ENCODE results near the gene EXOSC9. TPM values are rescaled to one million over a fixed set of nuclear protein-coding genes. Genes with fewer than 3 reads are reported as not detected.

The EXOSC9 gene
- total RNA-seq, 1 donor from 2014 or later = 38.4 TPM

- H3K27me3 Mint-ChIP-seq = peaks cover 29% of the 10 kb centered on the region
Measured at GRCh38 chr4:121789455-121789854, 11.7 kb upstream of the EXOSC9 start.

GRCh38 chr4:121789960-121790829 is 10.9 kb upstream of the EXOSC9 start:
- Mint-ChIP-seq H3K9me3 (no peaks in the 10 kb centered on the region), H3K36me3 (no peaks in the 10 kb centered on the region), H3K4me1 (ENCODE audit: unreplicated experiment) (no peaks in the 10 kb centered on the region), H3K4me3 (no peak overlapping the region), H3K27ac (no peak overlapping the region), H3K27me3 (peaks cover 30% of the 10 kb centered on the region)
- no peak for DNase-seq (ENCODE audit: extremely low spot score, unreplicated experiment)
- no peak for TF ChIP-seq CTCF (conservative IDR thresholded peaks at IDR 0.05)

More at GRCh38 chr4:121789455-121789854, 11.7 kb upstream of the EXOSC9 start:
- no peaks in the 10 kb centered on the region for H3K36me3 Mint-ChIP-seq
- no peak for TF ChIP-seq CTCF (conservative IDR thresholded peaks at IDR 0.05)
- no peak for DNase-seq (ENCODE audit: extremely low spot score, unreplicated experiment)
- no peaks in the 10 kb centered on the region for H3K4me1 Mint-ChIP-seq (ENCODE audit: unreplicated experiment)
- no peak overlapping the region for H3K27ac Mint-ChIP-seq
- no peak overlapping the region for H3K4me3 Mint-ChIP-seq
- H3K9me3 Mint-ChIP-seq = no peaks in the 10 kb centered on the region

DNA sequence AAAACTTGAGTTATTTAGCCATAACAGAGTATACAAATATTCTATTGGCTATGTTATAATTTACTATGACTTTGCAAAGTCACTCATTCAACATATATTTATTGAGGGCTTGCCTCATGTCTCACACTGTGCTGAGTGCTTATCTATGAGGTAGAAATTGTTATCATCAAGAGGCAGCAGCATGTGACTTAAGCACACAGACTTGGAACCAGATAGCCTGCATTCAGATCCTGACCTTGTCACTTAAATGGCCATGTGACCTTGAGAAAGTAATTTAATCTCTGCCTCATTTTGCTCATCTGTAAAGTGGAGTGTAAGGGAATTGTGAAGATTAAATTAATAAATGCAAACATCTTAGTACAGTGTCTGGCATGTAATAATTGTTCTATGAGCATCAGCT is 10.1 kb upstream of the EXOSC9 start:
- no peaks in the 10 kb centered on the region for H3K9me3 Mint-ChIP-seq
- no peak overlapping the region for H3K27ac Mint-ChIP-seq
- no peak overlapping the region for H3K4me3 Mint-ChIP-seq
- DNase-seq (ENCODE audit: extremely low spot score, unreplicated experiment) = no peak
- TF ChIP-seq CTCF (conservative IDR thresholded peaks at IDR 0.05) = no peak
- no peaks in the 10 kb centered on the region for H3K36me3 Mint-ChIP-seq
- peaks cover 32% of the 10 kb centered on the region for H3K27me3 Mint-ChIP-seq
- no peaks in the 10 kb centered on the region for H3K4me1 Mint-ChIP-seq (ENCODE audit: unreplicated experiment)

DNA sequence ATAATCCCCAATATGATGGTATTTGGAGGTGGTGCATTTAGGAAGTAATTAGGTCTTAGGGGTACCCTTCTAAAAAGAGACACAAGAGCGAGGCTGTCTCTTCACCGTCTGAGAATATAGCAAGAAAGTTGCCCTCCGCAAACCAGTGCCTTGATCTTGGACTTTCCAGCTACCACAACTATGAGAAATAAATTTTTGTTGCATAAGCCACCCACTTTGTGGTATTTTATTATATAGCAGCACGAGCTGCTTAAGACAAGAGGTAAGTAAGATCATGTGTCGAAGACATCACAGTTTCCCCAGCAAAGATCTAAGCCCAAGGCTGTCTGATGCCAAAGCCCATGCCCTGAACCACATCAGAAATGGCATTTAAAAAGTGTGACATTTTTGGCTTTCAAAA is 9.6 kb upstream of the EXOSC9 start:
- H3K27me3 Mint-ChIP-seq = peaks cover 36% of the 10 kb centered on the region
- no peak overlapping the region for H3K4me3 Mint-ChIP-seq
- no peaks in the 10 kb centered on the region for H3K9me3 Mint-ChIP-seq
- no peak for DNase-seq (ENCODE audit: extremely low spot score, unreplicated experiment)
- H3K4me1 Mint-ChIP-seq (ENCODE audit: unreplicated experiment) = no peaks in the 10 kb centered on the region
- TF ChIP-seq CTCF (conservative IDR thresholded peaks at IDR 0.05) = no peak
- H3K36me3 Mint-ChIP-seq = no peaks in the 10 kb centered on the region
- no peak overlapping the region for H3K27ac Mint-ChIP-seq

- Mint-ChIP-seq H3K4me3 (no peak overlapping the region), H3K27me3 (peaks cover 31% of the 10 kb centered on the region), H3K27ac (no peak overlapping the region), H3K9me3 (no peaks in the 10 kb centered on the region), H3K4me1 (ENCODE audit: unreplicated experiment) (no peaks in the 10 kb centered on the region), H3K36me3 (no peaks in the 10 kb centered on the region)
- DNase-seq (ENCODE audit: extremely low spot score, unreplicated experiment) = no peak
- no peak for TF ChIP-seq CTCF (conservative IDR thresholded peaks at IDR 0.05)
Measured at GRCh38 chr4:121792966-121793365, 8.2 kb upstream of the EXOSC9 start.

All from type B pancreatic cell (in vitro differentiated cells).